Stimulated activated naive B cell treated with anti-CD40 and anti-IgM and Interleukin-4, amounts not matched to agents 10 μg/mL and 1 μg/mL and 100 μg/mL, for 72 hours (primary cell): ENCODE results near the gene RUNDC3A.
"Not testable (repeated sequence)": the region's sequence is repeated elsewhere in the genome, so short reads cannot be mapped to it uniquely, and the experiment has no call there.

ENCODE experiments used
- ATAC-seq, 2 donors: fragments of 150-1000 bp; cut with Tn5 transposase; replicated peaks; 2 replicates each; pipeline ENCODE4 v1.10.0; 2021; ENCODE audit warnings: moderate library complexity in 1 of 2
- DNase-seq: peaks from one replicate; pipeline ENCODE4 v3.0.0; 2021
- H3K27ac Mint-ChIP-seq: one replicate; pipeline ENCODE4 v1.8.0; 2022; ENCODE audit warnings: mild to moderate bottlenecking, mixed read lengths
- H3K27me3 Mint-ChIP-seq, 2 donors: one replicate each; pipeline ENCODE4 v1.8.0; 2022; ENCODE audit warnings: mixed read lengths in 2 of 2
- H3K36me3 Mint-ChIP-seq, 2 donors: one replicate each; pipeline ENCODE4 v1.8.0; 2022; ENCODE audit warnings: mixed read lengths in 2 of 2, mild to moderate bottlenecking in 1 of 2
- H3K4me1 Mint-ChIP-seq, 2 donors: one replicate each; pipeline ENCODE4 v1.8.0; 2022; ENCODE audit warnings: mixed read lengths in 2 of 2, mild to moderate bottlenecking in 1 of 2
- H3K4me3 Mint-ChIP-seq, 2 donors: one replicate each; pipeline ENCODE4 v1.8.0; 2022; ENCODE audit warnings: mild to moderate bottlenecking in 2 of 2, mixed read lengths in 2 of 2, moderate library complexity in 1 of 2
- H3K9me3 Mint-ChIP-seq, 2 donors: one replicate each; pipeline ENCODE4 v1.8.0; 2022; ENCODE audit warnings: mixed read lengths in 2 of 2, mild to moderate bottlenecking in 1 of 2

RUNDC3A gene

DNA sequence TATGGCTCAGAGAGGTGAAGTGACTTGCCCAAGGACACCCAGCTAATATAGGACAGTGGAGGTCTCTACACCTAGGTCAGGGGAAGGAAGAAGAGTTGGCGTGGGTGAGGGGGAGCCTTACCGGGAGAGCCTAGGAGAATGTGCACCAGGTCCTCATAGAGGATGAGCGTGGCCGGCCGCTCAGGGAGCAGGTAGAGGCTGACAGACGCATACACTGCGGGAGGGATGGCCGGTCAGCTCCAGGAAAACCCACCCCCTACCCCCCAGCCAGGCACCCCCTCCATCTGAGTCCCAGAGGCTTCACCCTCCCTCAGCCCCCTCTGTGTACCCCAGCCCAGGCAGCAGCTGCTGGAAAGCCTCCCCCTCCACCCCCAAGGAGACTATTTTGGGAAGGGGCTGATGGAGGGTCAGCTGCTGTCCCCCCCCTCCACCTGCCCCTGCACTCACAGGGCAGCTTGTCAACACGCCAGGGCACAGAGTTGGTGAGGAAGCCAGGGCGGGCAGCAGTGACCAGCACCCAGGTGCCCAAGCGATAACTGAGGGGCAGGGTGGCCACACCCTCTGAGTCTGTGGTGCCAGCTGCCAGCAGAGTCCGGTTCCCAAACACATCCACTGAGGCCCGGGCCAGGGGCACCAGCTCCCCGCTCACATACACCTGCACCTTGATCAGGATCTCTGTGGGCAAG, 51.2 kb downstream of the RUNDC3A start:
- H3K4me3 Mint-ChIP-seq = no peak overlapping the region
- no peaks in the 10 kb centered on the region for H3K36me3 Mint-ChIP-seq
- H3K9me3 Mint-ChIP-seq = no peaks in the 10 kb centered on the region
- DNase-seq (no peak), ATAC-seq (no peak)
- H3K4me1 Mint-ChIP-seq = peaks cover 9 to 10% of the 10 kb centered on the region in 2 donors
- peaks cover 10 to 46% of the 10 kb centered on the region in 2 donors for H3K27me3 Mint-ChIP-seq
- no peak overlapping the region for H3K27ac Mint-ChIP-seq

- Mint-ChIP-seq H3K4me3 (no peak overlapping the region), H3K27me3 (peaks cover 10 to 49% of the 10 kb centered on the region in 2 donors), H3K27ac (no peak overlapping the region), H3K36me3 (no peaks in the 10 kb centered on the region), H3K4me1 (peaks cover 9 to 10% of the 10 kb centered on the region in 2 donors), H3K9me3 (no peaks in the 10 kb centered on the region)
- ATAC-seq = no peak
- DNase-seq = no peak
These were observed 51.7 kb downstream of the RUNDC3A start for GRCh38 chr17:44360144-44360533.

- DNase-seq = no peak
- no peak for ATAC-seq
- Mint-ChIP-seq H3K27me3 (peaks cover 10 to 49% of the 10 kb centered on the region in 2 donors), H3K27ac (no peak overlapping the region), H3K9me3 (no peaks in the 10 kb centered on the region), H3K4me1 (peaks cover 9 to 10% of the 10 kb centered on the region in 2 donors), H3K36me3 (no peaks in the 10 kb centered on the region), H3K4me3 (no peak overlapping the region)
These were observed 52.4 kb downstream of the RUNDC3A start for GRCh38 chr17:44360826-44361225.

DNA sequence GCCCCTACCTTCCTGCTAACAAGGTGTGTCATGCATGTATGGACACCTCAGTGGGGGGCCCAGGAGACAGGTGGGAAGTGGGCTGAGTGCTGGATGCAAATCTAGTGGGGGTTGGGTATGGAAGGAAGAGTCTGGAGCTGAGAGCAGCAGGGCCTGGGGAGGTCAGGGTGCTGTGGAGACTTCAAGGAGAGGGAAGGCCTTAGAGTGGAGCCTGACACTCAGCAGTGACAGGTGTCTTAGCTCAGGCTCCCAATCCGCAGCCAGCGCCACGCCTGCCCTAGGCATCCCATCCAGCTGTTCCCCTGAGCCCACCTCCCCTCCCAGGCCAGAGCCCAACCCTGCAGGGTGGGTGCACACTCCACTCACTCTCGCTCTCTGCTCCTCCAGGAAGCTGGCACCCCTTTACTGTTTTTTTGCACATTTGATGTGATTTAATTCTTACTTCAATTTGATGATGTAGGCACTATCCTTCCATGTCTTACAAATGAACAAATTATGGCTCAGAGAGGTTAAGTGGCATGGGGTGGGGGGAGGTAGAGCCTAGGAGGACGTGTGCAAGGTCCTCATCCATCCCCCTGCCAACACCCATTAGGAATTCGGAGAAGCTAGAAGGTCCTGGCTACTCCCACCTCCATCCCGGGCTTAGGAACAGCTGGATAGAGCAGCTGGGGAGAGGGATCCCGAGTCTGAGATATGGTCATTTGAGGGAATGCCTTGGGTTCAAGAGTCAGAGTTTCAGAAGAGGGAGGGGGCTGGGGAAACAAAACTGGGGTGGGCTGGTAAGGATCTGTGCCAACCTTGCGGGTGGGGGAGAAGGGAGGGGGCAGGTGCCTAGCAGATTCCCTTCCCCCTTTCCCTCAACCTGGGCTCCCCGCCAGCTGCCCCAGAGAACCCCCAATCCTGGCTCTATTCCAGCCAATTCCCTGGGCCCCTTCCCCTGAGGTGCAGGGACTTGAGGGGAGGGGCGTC, 53.2 kb downstream of the RUNDC3A start:
- H3K27me3 Mint-ChIP-seq = peaks cover 17 to 54% of the 10 kb centered on the region in 2 donors
- H3K27ac Mint-ChIP-seq = no peak overlapping the region
- ATAC-seq = no peak
- DNase-seq = no peak
- no peaks in the 10 kb centered on the region for H3K36me3 Mint-ChIP-seq
- H3K4me3 Mint-ChIP-seq = no peak overlapping the region
- H3K9me3 Mint-ChIP-seq = no peaks in the 10 kb centered on the region
- H3K4me1 Mint-ChIP-seq = peaks cover 9 to 10% of the 10 kb centered on the region in 2 donors

DNA sequence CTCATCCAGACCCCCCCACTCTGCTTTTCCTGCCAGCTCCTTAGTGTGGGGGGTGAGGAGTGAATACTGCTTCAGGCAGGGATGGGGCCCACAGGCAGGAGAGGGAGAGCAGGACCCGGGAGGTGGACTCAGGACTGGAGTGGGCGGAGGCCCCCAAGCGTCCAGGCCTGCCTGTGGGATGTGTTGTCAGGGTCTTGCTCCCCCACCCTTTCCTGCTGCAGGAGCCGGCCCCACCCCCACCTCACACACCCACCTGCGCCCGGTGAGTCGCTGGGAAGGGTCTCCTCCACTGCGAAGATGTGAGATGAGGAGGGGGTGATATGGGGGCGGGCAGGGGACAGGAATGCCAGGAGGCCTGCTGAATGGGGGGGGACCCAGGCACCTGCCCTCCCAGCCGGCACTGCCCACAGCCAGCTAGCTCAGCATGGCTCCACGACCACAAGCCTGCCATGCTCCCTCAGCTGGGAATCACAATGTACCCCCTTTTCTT, 54.1 kb downstream of the RUNDC3A start:
- Mint-ChIP-seq H3K4me3 (peak overlapping the region in 1 of 2 donors; percentile 47), H3K36me3 (no peaks in the 10 kb centered on the region), H3K9me3 (no peaks in the 10 kb centered on the region), H3K4me1 (peaks cover 10% of the 10 kb centered on the region in 2 donors), H3K27ac (no peak overlapping the region), H3K27me3 (peaks cover 23 to 64% of the 10 kb centered on the region in 2 donors)
- ATAC-seq (no peak), DNase-seq (no peak)

- Mint-ChIP-seq H3K27ac (no peak overlapping the region), H3K27me3 (peaks cover 28 to 69% of the 10 kb centered on the region in 2 donors), H3K4me1 (peaks cover 9 to 15% of the 10 kb centered on the region in 2 donors), H3K36me3 (no peaks in the 10 kb centered on the region), H3K9me3 (no peaks in the 10 kb centered on the region), H3K4me3 (peak overlapping the region; percentile 74 to 81)
- ATAC-seq = peak; percentile 48 to 59
- DNase-seq = no peak
These were observed 54.7 kb downstream of the RUNDC3A start for GRCh38 chr17:44362949-44363612.

DNA sequence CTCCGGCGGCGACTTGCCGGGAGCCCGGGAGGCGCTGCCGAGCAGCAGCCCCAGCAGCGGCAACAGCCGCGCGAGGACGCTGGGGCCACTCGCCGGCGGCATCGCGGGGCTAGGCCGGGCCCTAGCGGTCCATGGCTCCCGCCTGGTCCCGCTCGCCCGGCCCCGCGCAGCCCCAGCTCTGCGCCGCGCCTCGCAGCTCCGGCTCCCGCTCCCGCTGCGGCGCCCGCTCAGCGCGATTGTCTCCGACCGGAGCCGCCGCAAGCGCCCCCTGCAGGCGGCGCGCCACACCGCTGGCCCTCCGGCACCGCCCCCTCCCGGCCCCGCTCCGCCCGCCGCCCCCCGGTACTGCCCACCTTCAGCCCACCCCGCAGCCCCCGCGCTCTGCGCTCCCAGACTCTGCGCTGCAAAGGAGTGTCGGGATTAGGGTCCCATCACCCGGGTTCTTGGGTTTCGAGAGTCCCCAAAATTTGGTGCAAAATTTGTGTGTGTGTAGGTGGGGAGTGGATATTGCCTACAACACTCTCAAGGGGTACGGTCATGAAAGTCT, 55.3 kb downstream of the RUNDC3A start, which contains the start of gene FAM171A2:
TSS of gene FAM171A2 (minus strand) at position 241 of the 547 bp plus-strand sequence. CDS start at position 102, 139 bp downstream.
- no peaks in the 10 kb centered on the region for H3K36me3 Mint-ChIP-seq
- peak within 1 kb of the TSS; percentile 81 to 82 for H3K4me3 Mint-ChIP-seq
- H3K27ac Mint-ChIP-seq = peak within 1 kb of the TSS; percentile 71
- peaks cover 33 to 69% of the 10 kb centered on the region in 2 donors for H3K27me3 Mint-ChIP-seq
- H3K4me1 Mint-ChIP-seq = peaks cover 7 to 13% of the 10 kb centered on the region in 2 donors
- DNase-seq = peak; percentile 52
- no peaks in the 10 kb centered on the region for H3K9me3 Mint-ChIP-seq
- peak; percentile 90 to 93 for ATAC-seq

DNA sequence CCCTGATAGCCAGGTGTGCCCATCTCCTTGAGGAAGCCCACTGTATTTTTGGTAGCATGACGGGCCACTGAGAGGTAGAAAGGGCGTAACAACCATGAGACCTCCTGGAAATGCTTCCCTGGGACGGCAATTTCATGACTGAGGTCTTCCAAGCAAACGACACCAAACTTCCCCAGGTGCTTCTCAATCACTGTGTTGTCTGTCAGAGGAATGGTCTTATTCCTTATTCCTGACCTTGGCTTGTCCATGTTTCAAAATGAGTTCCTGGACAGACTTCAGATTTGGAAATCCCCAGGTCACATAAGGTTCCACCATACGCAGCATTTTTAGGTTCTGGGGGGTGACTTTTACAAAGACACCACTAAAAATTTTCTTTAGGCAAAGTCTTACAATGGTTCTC, 56.6 kb downstream of the RUNDC3A start:
- H3K4me1 Mint-ChIP-seq, H3K4me3 Mint-ChIP-seq, ATAC-seq, DNase-seq, H3K36me3 Mint-ChIP-seq, H3K27ac Mint-ChIP-seq, H3K9me3 Mint-ChIP-seq: not testable (repeated sequence)
- H3K27me3 Mint-ChIP-seq = peaks cover 37 to 78% of the 10 kb centered on the region in 2 donors

DNA sequence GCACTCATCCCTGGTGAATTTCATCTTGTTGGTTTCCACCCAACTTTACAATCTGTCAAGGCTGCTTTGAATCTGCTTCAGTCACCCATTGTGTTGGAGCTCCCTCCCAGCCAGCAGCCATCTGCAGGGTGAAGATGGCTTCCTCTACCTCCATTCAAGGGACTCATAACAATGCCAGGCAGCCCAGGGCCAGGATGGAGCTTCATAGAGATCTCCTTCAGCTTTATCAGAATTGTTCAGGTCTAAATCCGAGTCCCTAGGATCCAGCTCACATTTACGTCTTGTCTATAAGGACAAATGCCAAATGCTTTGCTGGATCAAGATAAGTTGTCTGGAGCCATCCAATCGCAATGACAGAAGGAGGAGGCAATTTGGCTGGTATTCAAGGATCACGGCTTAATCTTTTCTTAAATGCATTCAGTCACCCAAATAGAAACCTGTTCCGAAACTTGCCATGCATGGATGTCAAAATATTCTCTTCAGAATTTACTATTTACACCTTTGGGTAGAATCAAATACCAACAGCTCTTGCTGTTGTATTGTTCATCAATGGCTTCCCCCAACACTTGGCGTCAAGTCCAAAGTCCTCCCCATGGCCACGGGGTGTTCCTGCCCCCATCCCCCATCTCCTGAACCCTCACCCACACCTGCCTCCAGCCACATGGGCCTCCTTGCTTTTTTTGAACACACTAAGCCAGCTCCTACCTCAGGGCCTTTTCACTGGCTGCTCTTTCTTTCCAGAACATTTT, 59.0 kb downstream of the RUNDC3A start:
- H3K9me3 Mint-ChIP-seq = no peaks in the 10 kb centered on the region
- H3K4me1 Mint-ChIP-seq = peaks cover 0 to 5% of the 10 kb centered on the region in 2 donors
- no peak overlapping the region for H3K4me3 Mint-ChIP-seq
- H3K27ac Mint-ChIP-seq = no peak overlapping the region
- H3K27me3 Mint-ChIP-seq = peaks cover 42 to 78% of the 10 kb centered on the region in 2 donors
- no peaks in the 10 kb centered on the region for H3K36me3 Mint-ChIP-seq
- DNase-seq (no peak), ATAC-seq (no peak)
